GM13976 (cell line): ENCODE measurements around the gene FAM151B.

Experiments used
- DNase-seq: peaks from one replicate; pipeline ENCODE4 v3.0.0; 2012; ENCODE audit warnings: low spot score
- CTCF ChIP-seq: IDR thresholded peaks from 2 replicates; pipeline ENCODE4 v1.5.1; 2012; ENCODE audit warnings: borderline replicate concordance, mild to moderate bottlenecking; ENCODE audit not compliant: insufficient read depth; ENCODE audit errors: extremely low read depth, missing control alignments, control extremely low read depth
- in situ Hi-C: fragments of 300-500 bp; cut with MboI; formaldehyde crosslinking; loops from one replicate; pipeline ENCODE4 v1.12.0; 2022; ENCODE audit warnings: low sequenced_read_pairs, mixed read lengths, inconsistent platforms; ENCODE audit not compliant: unreplicated experiment

The FAM151B gene

DNA sequence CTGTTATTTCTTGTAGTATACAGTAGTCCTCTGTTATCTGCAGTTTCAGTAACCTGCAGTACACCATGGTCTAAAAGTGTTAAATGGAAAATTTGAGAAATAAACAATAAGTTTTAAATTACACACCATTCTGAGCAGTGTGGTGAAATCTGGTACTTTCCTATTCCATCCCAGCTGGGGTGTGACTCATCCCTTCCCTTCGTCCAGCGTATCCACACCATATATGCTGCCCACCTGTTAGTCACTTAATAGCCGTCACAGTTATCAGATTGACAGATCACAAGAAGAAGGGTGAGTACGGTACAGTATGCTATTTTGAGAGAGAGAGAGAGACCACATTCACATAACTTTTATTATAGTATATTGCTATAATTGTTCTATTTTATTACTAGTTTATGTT is 28.9 kb downstream of the FAM151B start:
- no peak for TF ChIP-seq CTCF
- in situ Hi-C loops, result no loop called here
- no peak for DNase-seq

DNA sequence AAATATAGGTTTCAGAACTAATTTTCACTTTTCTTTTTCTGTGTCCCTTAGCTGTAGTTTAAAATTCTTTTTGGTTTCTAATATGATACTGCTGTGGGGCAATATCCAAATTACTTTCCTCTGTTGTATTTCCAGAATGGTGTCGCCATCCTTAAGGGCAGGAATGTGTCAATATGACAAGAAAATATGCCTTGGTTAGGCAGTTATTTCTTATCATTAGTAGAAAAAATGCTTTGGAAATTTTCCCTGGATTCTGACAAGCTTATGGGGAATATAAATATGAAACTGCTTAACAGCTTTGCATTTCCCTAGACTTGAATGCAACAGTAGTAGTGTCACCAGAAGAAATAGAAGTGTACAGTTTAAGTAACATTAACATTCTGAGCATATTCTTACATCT is 52.8 kb downstream of the FAM151B start:
- no peak for DNase-seq
- no peak for TF ChIP-seq CTCF
- in situ Hi-C loops, result no loop called here

GRCh38 chr5:80541392-80541791 is 53.5 kb downstream of the FAM151B start:
- no peak for DNase-seq
- no peak for TF ChIP-seq CTCF
- in situ Hi-C loops, result no loop called here

DNA sequence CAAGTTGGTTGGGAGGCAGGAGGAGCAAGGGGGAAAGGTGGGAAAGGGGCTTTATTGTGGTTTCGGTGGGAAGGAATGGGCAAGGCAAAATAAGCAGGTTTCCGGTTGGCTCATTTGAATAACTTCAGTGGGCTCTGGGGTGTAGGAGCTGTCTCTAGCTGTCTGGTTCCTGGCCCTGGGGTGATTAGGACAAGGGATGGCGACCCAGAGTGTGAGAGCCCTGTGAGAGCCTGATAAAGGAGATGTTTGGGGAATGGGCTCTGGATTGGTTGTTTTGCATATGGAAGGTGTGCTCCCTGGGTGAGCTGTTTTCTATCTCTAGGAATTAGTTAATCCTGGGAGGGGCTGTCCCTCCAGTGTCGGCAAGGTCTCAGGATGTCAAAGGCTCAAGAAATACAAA is 66.7 kb downstream of the FAM151B start:
- TF ChIP-seq CTCF, result no peak
- in situ Hi-C loops, result no loop called here
- no peak for DNase-seq

DNA sequence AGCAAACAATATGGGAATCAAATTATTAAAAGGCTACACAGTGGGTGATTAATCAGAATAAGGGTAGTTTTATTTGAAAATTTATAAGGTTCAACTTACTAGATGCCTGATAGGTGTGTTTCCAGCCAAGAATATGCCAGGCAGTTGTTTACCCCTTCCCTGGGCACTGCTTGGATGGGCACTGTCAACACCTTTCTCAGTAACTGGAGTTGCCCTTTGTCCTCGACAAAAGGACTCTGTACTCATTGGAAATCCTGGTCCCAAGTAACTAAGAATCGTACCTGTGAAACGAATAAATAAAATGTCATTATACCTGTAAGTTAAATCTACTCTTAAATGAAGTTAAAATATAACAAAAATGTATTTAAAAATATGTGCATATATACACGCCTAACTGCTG is 67.2 kb downstream of the FAM151B start:
- DNase-seq, result no peak
- in situ Hi-C loops, result no loop called here
- no peak for TF ChIP-seq CTCF

- TF ChIP-seq CTCF, result no peak
- in situ Hi-C loops, result no loop called here
- DNase-seq, result no peak
These were observed 71.3 kb downstream of the FAM151B start for GRCh38 chr5:80559244-80559643.

DNA sequence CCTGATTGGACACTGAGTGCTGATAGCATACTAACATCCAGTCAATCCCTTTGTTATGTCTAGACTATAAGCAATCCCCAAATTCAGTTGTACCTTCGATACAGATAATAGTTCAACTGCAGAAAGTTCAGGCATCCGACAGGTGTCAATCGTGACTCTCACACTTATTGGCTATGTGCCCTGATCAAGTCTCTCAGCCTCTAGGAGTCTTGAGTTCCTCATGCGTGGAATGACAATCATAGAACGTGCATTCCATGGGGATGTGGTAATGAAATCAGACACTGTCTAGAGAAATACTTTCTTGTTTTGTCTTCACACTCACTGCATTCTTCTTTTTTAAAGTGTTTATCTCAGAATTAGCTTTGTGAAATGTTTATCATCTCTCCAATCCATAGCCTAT is 77.4 kb downstream of the FAM151B start:
- in situ Hi-C loops, result no loop called here
- no peak for DNase-seq
- no peak for TF ChIP-seq CTCF
